Stimulated activated CD4-positive, alpha-beta T cell treated with anti-CD3 and anti-CD28 coated beads, Interleukin-4, amount 100 ng/mL, for 48 hours (primary cell): Measurements from ENCODE around the gene ADSS1.

ENCODE experiments used
- DNase-seq, 2 donors: peaks; one replicate each; pipeline ENCODE4 v3.0.0-alpha.2; 2020; ENCODE audit warnings: low read depth in 2 of 2

ADSS1 gene

GRCh38 chr14:104734051-104734587, 10.1 kb downstream of the ADSS1 start:
- DNase-seq = no peak

GRCh38 chr14:104734601-104734990, 10.6 kb downstream of the ADSS1 start:
- DNase-seq = no peak

GRCh38 chr14:104734991-104735779, 11.2 kb downstream of the ADSS1 start:
- no peak for DNase-seq

GRCh38 chr14:104735830-104736642, 12.0 kb downstream of the ADSS1 start:
- DNase-seq = no peak

GRCh38 chr14:104738375-104739019, 14.5 kb downstream of the ADSS1 start:
- no peak for DNase-seq

- DNase-seq = no peak
Observed at GRCh38 chr14:104739026-104739425, 15.0 kb downstream of the ADSS1 start.

GRCh38 chr14:104739546-104740516, 15.8 kb downstream of the ADSS1 start:
- no peak for DNase-seq

- no peak for DNase-seq
Observed at GRCh38 chr14:104741108-104741802, 17.2 kb downstream of the ADSS1 start.

GRCh38 chr14:104741803-104742251, 17.8 kb downstream of the ADSS1 start:
- no peak for DNase-seq

- no peak for DNase-seq
Observed at GRCh38 chr14:104742586-104743455, 18.8 kb downstream of the ADSS1 start.

- DNase-seq = no peak
Observed at GRCh38 chr14:104743461-104744380, 19.7 kb downstream of the ADSS1 start.

- no peak for DNase-seq
Observed at GRCh38 chr14:104744484-104744883, 20.5 kb downstream of the ADSS1 start.

- no peak for DNase-seq
Observed at GRCh38 chr14:104745431-104745830, 21.4 kb downstream of the ADSS1 start.

- no peak for DNase-seq
Observed at GRCh38 chr14:104746071-104746545, 22.1 kb downstream of the ADSS1 start.

GRCh38 chr14:104746934-104747481, 23.0 kb downstream of the ADSS1 start:
- DNase-seq = no peak

- DNase-seq = no peak
Observed at GRCh38 chr14:104747876-104748275, 23.8 kb downstream of the ADSS1 start.

GRCh38 chr14:104749111-104749649, 25.2 kb downstream of the ADSS1 start:
- DNase-seq = no peak
